ENCODE measurements around the gene SHISA6.

Gene SHISA6

GRCh38 chr17:11240841-11241610 lies at the start of gene SHISA6:
Gene SHISA6, plus strand, starts transcription at chr17:11241213.
- no peak for DNase-seq (ENCODE audit: low read depth in 2 of 2)

GRCh38 chr17:11195801-11196200 lies 45.2 kb upstream of the SHISA6 start:
- no peak for DNase-seq (ENCODE audit: low read depth in 2 of 2)

GRCh38 chr17:11204991-11205390 lies 36.0 kb upstream of the SHISA6 start:
- no peak for DNase-seq (ENCODE audit: low read depth in 2 of 2)

- no peak for DNase-seq (ENCODE audit: low read depth in 2 of 2)
Observed at GRCh38 chr17:11205659-11206058, 35.4 kb upstream of the SHISA6 start.

- no peak for DNase-seq (ENCODE audit: low read depth in 2 of 2)
Observed at GRCh38 chr17:11209906-11210305, 31.1 kb upstream of the SHISA6 start.

- DNase-seq (ENCODE audit: low read depth in 2 of 2), result no peak
Observed at GRCh38 chr17:11212792-11213191, 28.2 kb upstream of the SHISA6 start.

- no peak for DNase-seq (ENCODE audit: low read depth in 2 of 2)
Observed at GRCh38 chr17:11216976-11217375, 24.0 kb upstream of the SHISA6 start.

- DNase-seq (ENCODE audit: low read depth in 2 of 2), result no peak
Observed at GRCh38 chr17:11221196-11221595, 19.8 kb upstream of the SHISA6 start.

- DNase-seq (ENCODE audit: low read depth in 2 of 2), result no peak
Observed at GRCh38 chr17:11221721-11222120, 19.3 kb upstream of the SHISA6 start.

GRCh38 chr17:11238705-11239104 lies 2.3 kb upstream of the SHISA6 start:
- no peak for DNase-seq (ENCODE audit: low read depth in 2 of 2)

- DNase-seq (ENCODE audit: low read depth in 2 of 2), result no peak
Observed at GRCh38 chr17:11239379-11239970, 1.5 kb upstream of the SHISA6 start.

GRCh38 chr17:11240041-11240840 lies 772 bp upstream of the SHISA6 start:
- no peak for DNase-seq (ENCODE audit: low read depth in 2 of 2)

- no peak for DNase-seq (ENCODE audit: low read depth in 2 of 2)
Observed at GRCh38 chr17:11241611-11242226, 706 bp downstream of the SHISA6 start.

- DNase-seq (ENCODE audit: low read depth in 2 of 2), result no peak
Observed at GRCh38 chr17:11242411-11242810, 1.4 kb downstream of the SHISA6 start.

GRCh38 chr17:11244776-11245175 lies 3.8 kb downstream of the SHISA6 start:
- no peak for DNase-seq (ENCODE audit: low read depth in 2 of 2)

- DNase-seq (ENCODE audit: low read depth in 2 of 2), result no peak
Observed at GRCh38 chr17:11245187-11245586, 4.2 kb downstream of the SHISA6 start.

- DNase-seq (ENCODE audit: low read depth in 2 of 2), result no peak
Observed at GRCh38 chr17:11245791-11246190, 4.8 kb downstream of the SHISA6 start.

GRCh38 chr17:11250161-11250560 lies 9.1 kb downstream of the SHISA6 start:
- DNase-seq (ENCODE audit: low read depth in 2 of 2), result no peak

GRCh38 chr17:11251561-11252107 lies 10.6 kb downstream of the SHISA6 start:
- no peak for DNase-seq (ENCODE audit: low read depth in 2 of 2)

GRCh38 chr17:11252146-11252545 lies 11.1 kb downstream of the SHISA6 start:
- DNase-seq (ENCODE audit: low read depth in 2 of 2), result no peak

- no peak for DNase-seq (ENCODE audit: low read depth in 2 of 2)
Observed at GRCh38 chr17:11256877-11257276, 15.9 kb downstream of the SHISA6 start.
